Caco-2 (cell line): ENCODE data around the gene FAM131A. TPM values are rescaled to one million over a fixed set of nuclear protein-coding genes. Genes with fewer than 3 reads are reported as not detected.
"Not testable (repeated sequence)": the region's sequence is repeated elsewhere in the genome, so short reads cannot be mapped to it uniquely, and the experiment has no call there.

ENCODE experiments used
- BruUV-seq: library from RNA; stranded (reverse); fragments of 400-500 nt; replicated peaks from 2 replicates; lab custom pipeline; 2021; lab: Mats Ljungman, UMichigan
- CTCF ChIA-PET: fragments of 300-600 bp; sonication (Branson Sonifier 250); formaldehyde crosslinking; loops from one replicate; lab custom pipeline; 2022; ENCODE audit warnings: antibody characterized with exemption; lab: Charles Lee
- POLR2A ChIA-PET: fragments of 300-600 bp; sonication (Branson Sonifier 250); formaldehyde crosslinking; loops from one replicate; lab custom pipeline; 2022; ENCODE audit warnings: antibody characterized with exemption; lab: Charles Lee
- DNase-seq, 2 experiments: peaks; one replicate each; pipeline versions ENCODE4 v3.0.0 to v3.0.0-alpha.2; 2020 to 2022
- H3K27me3 ChIP-seq: replicated peaks from 2 replicates; pipeline ENCODE4 v1.6.0; 2011; ENCODE audit warnings: low read length; ENCODE audit not compliant: control insufficient read depth, insufficient read depth
- H3K36me3 ChIP-seq: 2 replicates; pipeline ENCODE4 v1.5.1; 2011; ENCODE audit warnings: low read length; ENCODE audit not compliant: control insufficient read depth, insufficient read depth
- H3K4me1 ChIP-seq: fragments of 250-450 bp; sonication (Bioruptor Pico); 2 replicates; pipeline ENCODE4 v1.5.1; 2020; ENCODE audit warnings: mild to moderate bottlenecking
- H3K4me3 ChIP-seq: 2 replicates; pipeline ENCODE4 v1.5.1; 2011; ENCODE audit warnings: low read depth, mild to moderate bottlenecking, control low read depth, low read length
- H3K9me3 ChIP-seq: fragments of 250-450 bp; sonication (Bioruptor Pico); 2 replicates; pipeline ENCODE4 v1.5.1; 2020; ENCODE audit warnings: mild to moderate bottlenecking, moderate library complexity
- H3K27ac Mint-ChIP-seq: one replicate; pipeline ENCODE4 v1.8.0; 2022; ENCODE audit warnings: mixed read lengths; ENCODE audit not compliant: unreplicated experiment
- H3K27me3 Mint-ChIP-seq: one replicate; pipeline ENCODE4 v1.8.0; 2022; ENCODE audit warnings: mixed read lengths; ENCODE audit not compliant: insufficient read depth, unreplicated experiment
- H3K36me3 Mint-ChIP-seq: one replicate; pipeline ENCODE4 v1.8.0; 2022; ENCODE audit warnings: mild to moderate bottlenecking, mixed read lengths; ENCODE audit not compliant: insufficient read depth, unreplicated experiment
- H3K4me1 Mint-ChIP-seq: one replicate; pipeline ENCODE4 v1.8.0; 2022; ENCODE audit warnings: low read depth, mixed read lengths; ENCODE audit not compliant: unreplicated experiment
- H3K4me3 Mint-ChIP-seq: one replicate; pipeline ENCODE4 v1.8.0; 2022; ENCODE audit warnings: mild to moderate bottlenecking, moderate library complexity, mixed read lengths; ENCODE audit not compliant: unreplicated experiment
- H3K9me3 Mint-ChIP-seq: one replicate; pipeline ENCODE4 v1.8.0; 2022; ENCODE audit warnings: mixed read lengths; ENCODE audit not compliant: unreplicated experiment
- CTCF ChIP-seq, 2 experiments: fragments of 200-600 bp in 1 of 2; IDR thresholded peaks; 1 replicate in 1 of 2; 2 replicates in 1 of 2; pipeline versions ENCODE4 v1.5.1 to v1.8.0; 2011 to 2022; ENCODE audit warnings: antibody characterized with exemption in 1 of 2, control low read depth in 1 of 2, inconsistent platforms in 1 of 2, low read depth in 1 of 2, low read length in 1 of 2, mild to moderate bottlenecking in 1 of 2, moderate library complexity in 1 of 2; ENCODE audit not compliant: insufficient read depth in 1 of 2, severe bottlenecking in 1 of 2, unreplicated experiment in 1 of 2
- intact Hi-C: fragments of 100-400 bp; cut with micrococcal nuclease; formaldehyde crosslinking; loops from one replicate; pipeline ENCODE4 v1.10.0; 2022; ENCODE audit not compliant: unreplicated experiment
- total RNA-seq: library from RNA; stranded (reverse); gene quantifications from 2 replicates; pipeline ENCODE4 v1.2.3, GENCODE V29; 2022

FAM131A gene
- total RNA-seq, 1 experiment from 2014 or later, result 6.1 TPM

GRCh38 chr3:184337981-184338380 is 581 bp downstream of the FAM131A start:
- Histone ChIP-seq H3K4me3 (no peak overlapping the region), H3K9me3 (no peaks in the 10 kb centered on the region), H3K27me3 (no peaks in the 10 kb centered on the region), H3K4me1 (no peaks in the 10 kb centered on the region), H3K36me3 (peaks cover 6% of the 10 kb centered on the region; the same call in 1 of the 2 replicates)
- ChIA-PET CTCF (no interaction called here), POLR2A (interaction anchor here (0.5 kb wide), 1 partner anchor 858 kb away, joined by 3 read pairs; no protein-coding TSS in a partner anchor)
- intact Hi-C loops, result no loop called here
- H3K4me3 Mint-ChIP-seq, result no peak overlapping the region
- no peaks in the 10 kb centered on the region for H3K4me1 Mint-ChIP-seq
- no peak for DNase-seq
- H3K27me3 Mint-ChIP-seq, result no peaks in the 10 kb centered on the region
- no peaks in the 10 kb centered on the region for H3K9me3 Mint-ChIP-seq
- no peak for TF ChIP-seq CTCF (IDR thresholded peaks at IDR 0.05; ENCODE audit: insufficient read depth in 1 of 2, low read depth in 1 of 2, low read length in 1 of 2, severe bottlenecking in 1 of 2, unreplicated experiment in 1 of 2)
- peaks cover 59% of the 10 kb centered on the region for H3K36me3 Mint-ChIP-seq
- peak overlapping the region; percentile 73 for H3K27ac Mint-ChIP-seq
- BruUV-seq, result no TSS peak

- POLR2A ChIA-PET, result no interaction called here
- no peaks in the 10 kb centered on the region for H3K9me3 ChIP-seq
- TF ChIP-seq CTCF (IDR thresholded peaks at IDR 0.05; ENCODE audit: insufficient read depth in 1 of 2, low read depth in 1 of 2, low read length in 1 of 2, severe bottlenecking in 1 of 2, unreplicated experiment in 1 of 2), result peak in 1 of 2 experiments; percentile 14
- no peak for DNase-seq
- no peaks in the 10 kb centered on the region for H3K27me3 ChIP-seq
- intact Hi-C loops, result no loop called here
- H3K4me1 ChIP-seq, result no peaks in the 10 kb centered on the region
- no peak overlapping the region for H3K4me3 ChIP-seq
- no peaks in the 10 kb centered on the region for H3K27me3 Mint-ChIP-seq
- H3K4me1 Mint-ChIP-seq, result no peaks in the 10 kb centered on the region
- BruUV-seq, result no TSS peak
- H3K36me3 ChIP-seq, result peaks cover 4% of the 10 kb centered on the region; the same call in 1 of the 2 replicates
- H3K9me3 Mint-ChIP-seq, result no peaks in the 10 kb centered on the region
- no peak overlapping the region for H3K27ac Mint-ChIP-seq
- CTCF ChIA-PET, result no interaction called here
- no peak overlapping the region for H3K4me3 Mint-ChIP-seq
- H3K36me3 Mint-ChIP-seq, result peaks cover 53% of the 10 kb centered on the region
Observed at GRCh38 chr3:184338511-184338945, 1.1 kb downstream of the FAM131A start.

GRCh38 chr3:184339001-184339400 is 1.6 kb downstream of the FAM131A start:
- no peaks in the 10 kb centered on the region for H3K4me1 ChIP-seq
- no peaks in the 10 kb centered on the region for H3K27me3 ChIP-seq
- ChIA-PET CTCF (no interaction called here), POLR2A (no interaction called here)
- no peaks in the 10 kb centered on the region for H3K4me1 Mint-ChIP-seq
- intact Hi-C loops, result no loop called here
- no TSS peak for BruUV-seq
- no peak for DNase-seq
- peaks cover 49% of the 10 kb centered on the region for H3K36me3 Mint-ChIP-seq
- TF ChIP-seq CTCF (IDR thresholded peaks at IDR 0.05; ENCODE audit: insufficient read depth in 1 of 2, low read depth in 1 of 2, low read length in 1 of 2, severe bottlenecking in 1 of 2, unreplicated experiment in 1 of 2), result no peak
- no peaks in the 10 kb centered on the region for H3K9me3 ChIP-seq
- no peaks in the 10 kb centered on the region for H3K27me3 Mint-ChIP-seq
- H3K4me3 ChIP-seq, result no peak overlapping the region
- peaks cover 3% of the 10 kb centered on the region; the same call in 1 of the 2 replicates for H3K36me3 ChIP-seq
- H3K9me3 Mint-ChIP-seq, result no peaks in the 10 kb centered on the region
- H3K27ac Mint-ChIP-seq, result no peak overlapping the region
- no peak overlapping the region for H3K4me3 Mint-ChIP-seq

- H3K9me3 Mint-ChIP-seq, H3K27me3 Mint-ChIP-seq, DNase-seq, POLR2A ChIA-PET, H3K9me3 ChIP-seq, H3K4me3 Mint-ChIP-seq, H3K4me3 ChIP-seq, H3K4me1 Mint-ChIP-seq, H3K36me3 ChIP-seq, BruUV-seq, CTCF ChIA-PET, H3K27me3 ChIP-seq, intact Hi-C loops, H3K4me1 ChIP-seq, H3K27ac Mint-ChIP-seq: not testable (repeated sequence)
- peaks cover 43% of the 10 kb centered on the region for H3K36me3 Mint-ChIP-seq
Observed at GRCh38 chr3:184339451-184340135, 2.2 kb downstream of the FAM131A start.
